Measurements from ENCODE around the gene ZNF408. TPM values are rescaled to one million over a fixed set of nuclear protein-coding genes. Genes with fewer than 3 reads are reported as not detected.
"Not testable (repeated sequence)": the region's sequence is repeated elsewhere in the genome, so short reads cannot be mapped to it uniquely, and the experiment has no call there.

ZNF408 gene
- total RNA-seq, 1 experiment from 2014 or later: 14.5 TPM

GRCh38 chr11:46711303-46711702 lies 10.5 kb downstream of the ZNF408 start:
- intact Hi-C loops (cut with micrococcal nuclease): no loop called here
- CTCF ChIA-PET: interaction anchor here (0.6 to 0.7 kb wide), 2 partner anchors 93 to 610 kb away, joined by 3 read pairs; no protein-coding TSS in a partner anchor
- H3K9me3 Mint-ChIP-seq (ENCODE audit: unreplicated experiment): no peaks in the 10 kb centered on the region
- no peak for DNase-seq (ENCODE audit: unreplicated experiment)
- H3K27me3 Mint-ChIP-seq (ENCODE audit: insufficient read depth, unreplicated experiment): no peaks in the 10 kb centered on the region
- no peak overlapping the region for H3K27ac Mint-ChIP-seq (ENCODE audit: low read depth, unreplicated experiment)
- POLR2A ChIA-PET: interaction anchor here (0.9 to 4.0 kb wide), 2 partner anchors 11 to 738 kb away, joined by 3 to 23 read pairs; partner anchors contain the start of genes ARHGAP1, RAPSN and ZNF408
- H3K4me1 Mint-ChIP-seq (ENCODE audit: insufficient read depth, unreplicated experiment): no peaks in the 10 kb centered on the region
- peaks cover 11% of the 10 kb centered on the region for H3K36me3 Mint-ChIP-seq (ENCODE audit: insufficient read depth, unreplicated experiment)
- BruUV-seq (replicated peaks): no TSS peak
- TF ChIP-seq CTCF (IDR thresholded peaks at IDR 0.05; ENCODE audit: unreplicated experiment): no peak
- no peak overlapping the region for H3K4me3 Mint-ChIP-seq (ENCODE audit: unreplicated experiment)

- Mint-ChIP-seq H3K9me3 (ENCODE audit: unreplicated experiment) (no peaks in the 10 kb centered on the region), H3K27ac (ENCODE audit: low read depth, unreplicated experiment) (no peak overlapping the region), H3K27me3 (ENCODE audit: insufficient read depth, unreplicated experiment) (no peaks in the 10 kb centered on the region), H3K4me1 (ENCODE audit: insufficient read depth, unreplicated experiment) (no peaks in the 10 kb centered on the region), H3K4me3 (ENCODE audit: unreplicated experiment) (no peak overlapping the region), H3K36me3 (ENCODE audit: insufficient read depth, unreplicated experiment) (peaks cover 8% of the 10 kb centered on the region)
- POLR2A ChIA-PET: interaction anchor here (0.6 to 4.0 kb wide), 2 partner anchors 13 to 38 kb away, joined by 3 to 23 read pairs; partner anchors contain the start of genes ARHGAP1 and ZNF408
- CTCF ChIA-PET: no interaction called here
- no peak for DNase-seq (ENCODE audit: unreplicated experiment)
- intact Hi-C loops (cut with micrococcal nuclease): no loop called here
- no peak for TF ChIP-seq CTCF (IDR thresholded peaks at IDR 0.05; ENCODE audit: unreplicated experiment)
- BruUV-seq (replicated peaks): no TSS peak
These were observed 12.2 kb downstream of the ZNF408 start for GRCh38 chr11:46712874-46713576.

DNA sequence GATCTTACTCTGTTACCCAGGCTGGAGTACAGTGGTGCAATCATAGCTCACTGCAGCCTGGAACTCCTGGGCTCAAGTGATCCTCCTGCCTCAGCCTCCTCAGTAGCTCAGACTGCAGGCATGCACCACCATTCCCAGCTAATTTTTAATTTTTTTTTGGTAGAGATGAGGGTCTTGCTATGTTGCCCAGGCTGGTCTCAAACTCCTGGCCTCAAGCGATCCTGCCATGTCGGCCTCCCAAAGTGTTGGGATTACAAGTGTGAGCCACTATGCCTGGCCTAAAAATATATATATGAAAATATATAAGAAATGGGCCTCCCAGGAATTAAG lies 17.0 kb downstream of the ZNF408 start:
- H3K4me3 Mint-ChIP-seq (ENCODE audit: unreplicated experiment); DNase-seq (ENCODE audit: unreplicated experiment); H3K27me3 Mint-ChIP-seq (ENCODE audit: insufficient read depth, unreplicated experiment); H3K9me3 Mint-ChIP-seq (ENCODE audit: unreplicated experiment); intact Hi-C loops (cut with micrococcal nuclease); H3K27ac Mint-ChIP-seq (ENCODE audit: low read depth, unreplicated experiment); POLR2A ChIA-PET; H3K4me1 Mint-ChIP-seq (ENCODE audit: insufficient read depth, unreplicated experiment); H3K36me3 Mint-ChIP-seq (ENCODE audit: insufficient read depth, unreplicated experiment); BruUV-seq (replicated peaks): not testable (repeated sequence)
- CTCF ChIA-PET: interaction anchor here (0.7 kb wide), 1 partner anchor 12 kb away, joined by 3 read pairs; no protein-coding TSS in a partner anchor

DNA sequence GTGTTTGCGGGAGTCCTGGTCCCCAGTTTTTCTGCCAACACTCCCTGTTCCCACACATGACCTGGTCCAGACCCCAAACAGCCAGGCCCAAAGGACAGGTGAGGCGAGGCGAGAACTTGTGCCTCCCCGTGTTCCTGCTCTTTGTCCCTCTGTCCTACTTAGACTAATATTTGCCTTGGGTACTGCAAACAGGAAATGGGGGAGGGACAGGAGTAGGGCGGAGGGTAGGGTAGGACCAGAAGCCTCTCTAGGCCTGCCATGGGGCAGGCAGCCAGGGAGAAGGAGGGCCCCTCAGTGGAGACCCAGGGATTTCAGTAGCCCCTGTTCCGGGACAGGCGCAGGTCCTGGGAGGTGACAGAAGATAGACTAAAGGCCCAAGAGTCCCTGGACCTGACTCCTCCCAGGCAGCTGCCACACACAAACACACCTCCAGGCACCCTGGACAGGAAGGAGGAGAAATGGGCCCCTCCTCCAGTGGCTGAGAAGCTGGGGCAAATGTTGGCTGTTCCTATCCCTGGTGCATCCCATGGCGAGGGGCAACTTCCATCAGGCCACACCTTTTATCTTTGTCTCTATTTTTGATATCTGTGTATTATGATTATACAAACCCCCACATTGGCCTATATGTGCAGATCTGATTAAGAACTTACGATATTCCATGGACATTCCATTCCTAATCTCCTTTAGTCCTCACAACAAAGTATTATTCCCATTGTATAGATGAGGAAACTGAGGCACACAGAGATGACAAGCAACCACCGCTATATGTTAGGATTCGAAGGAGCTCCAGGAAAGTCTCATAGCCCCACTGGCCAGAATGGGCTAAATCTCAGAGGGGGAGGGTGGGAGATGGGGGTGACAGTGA lies 17.6 kb downstream of the ZNF408 start:
- intact Hi-C loops (cut with micrococcal nuclease): no loop called here
- H3K9me3 Mint-ChIP-seq (ENCODE audit: unreplicated experiment): no peaks in the 10 kb centered on the region
- BruUV-seq (replicated peaks): no TSS peak
- ChIA-PET CTCF (no interaction called here), POLR2A (no interaction called here)
- H3K36me3 Mint-ChIP-seq (ENCODE audit: insufficient read depth, unreplicated experiment): no peaks in the 10 kb centered on the region
- H3K4me1 Mint-ChIP-seq (ENCODE audit: insufficient read depth, unreplicated experiment): no peaks in the 10 kb centered on the region
- H3K27me3 Mint-ChIP-seq (ENCODE audit: insufficient read depth, unreplicated experiment): no peaks in the 10 kb centered on the region
- no peak overlapping the region for H3K4me3 Mint-ChIP-seq (ENCODE audit: unreplicated experiment)
- no peak for TF ChIP-seq CTCF (IDR thresholded peaks at IDR 0.05; ENCODE audit: unreplicated experiment)
- no peak for DNase-seq (ENCODE audit: unreplicated experiment)
- no peak overlapping the region for H3K27ac Mint-ChIP-seq (ENCODE audit: low read depth, unreplicated experiment)
